Measurements from ENCODE around the gene KRTAP20-1.

The KRTAP20-1 gene, protein sequence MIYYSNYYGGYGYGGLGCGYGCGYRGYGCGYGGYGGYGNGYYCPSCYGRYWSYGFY

GRCh38 chr21:30616125-30616524 lies at the start of gene KRTAP20-1:
Gene KRTAP20-1 (plus strand): TSS chr21:30616425. CDS start chr21:30616455, 30 bp downstream.
- DNase-seq, result no peak

- no peak for DNase-seq
Observed at GRCh38 chr21:30567617-30568016, 48.6 kb upstream of the KRTAP20-1 start.

DNA sequence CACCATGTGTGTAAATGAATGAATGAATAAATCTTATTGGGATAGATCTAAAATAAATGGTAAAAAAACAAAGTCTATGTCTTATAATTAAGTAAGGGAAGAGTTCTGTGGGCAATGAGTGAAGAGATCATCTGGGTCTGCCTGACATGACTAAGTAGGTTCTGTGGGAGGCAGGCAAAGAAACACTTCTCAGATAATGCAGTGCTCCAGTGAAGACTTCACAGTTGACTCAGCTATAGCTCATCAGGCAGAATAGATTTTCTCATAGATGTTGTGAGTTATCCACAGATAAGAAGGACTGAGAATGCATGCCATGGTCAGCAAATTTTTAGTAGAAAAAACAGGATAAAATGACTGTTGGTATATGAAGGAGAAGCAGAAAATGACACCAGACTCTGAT lies 38.5 kb upstream of the KRTAP20-1 start:
- no peak for DNase-seq

GRCh38 chr21:30579346-30579745 lies 36.9 kb upstream of the KRTAP20-1 start:
- no peak for DNase-seq

- no peak for DNase-seq
Observed at GRCh38 chr21:30580132-30580531, 36.1 kb upstream of the KRTAP20-1 start.

DNA sequence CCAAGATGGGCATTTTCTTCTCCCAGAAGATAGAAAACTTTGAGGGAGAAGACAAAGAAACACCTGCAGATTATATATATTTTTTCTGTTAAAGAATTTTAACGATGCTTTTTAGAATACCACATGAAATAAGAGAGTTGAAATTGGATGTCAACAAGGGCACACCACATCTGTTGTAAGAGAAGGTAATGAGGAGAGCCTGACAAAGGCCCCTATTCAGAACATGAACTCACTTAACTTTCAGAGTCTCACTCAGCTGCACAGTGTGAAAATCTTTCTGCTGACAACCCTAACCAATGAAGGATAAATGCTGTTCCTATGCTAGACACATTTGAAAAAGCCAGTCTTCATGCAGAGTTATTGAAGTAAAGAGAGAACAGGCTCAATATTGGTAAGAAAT lies 33.4 kb upstream of the KRTAP20-1 start:
- DNase-seq, result no peak

GRCh38 chr21:30590297-30590696 lies 25.9 kb upstream of the KRTAP20-1 start, which contains the start of gene KRTAP22-2:
Gene KRTAP22-2 (minus strand): TSS chr21:30590397.
- DNase-seq, result no peak

- no peak for DNase-seq
Observed at GRCh38 chr21:30592140-30592539, 24.1 kb upstream of the KRTAP20-1 start, which contains the start of gene KRTAP6-3. Gene KRTAP6-3 (plus strand): TSS chr21:30592440. CDS start chr21:30592446, 6 bp downstream.

DNA sequence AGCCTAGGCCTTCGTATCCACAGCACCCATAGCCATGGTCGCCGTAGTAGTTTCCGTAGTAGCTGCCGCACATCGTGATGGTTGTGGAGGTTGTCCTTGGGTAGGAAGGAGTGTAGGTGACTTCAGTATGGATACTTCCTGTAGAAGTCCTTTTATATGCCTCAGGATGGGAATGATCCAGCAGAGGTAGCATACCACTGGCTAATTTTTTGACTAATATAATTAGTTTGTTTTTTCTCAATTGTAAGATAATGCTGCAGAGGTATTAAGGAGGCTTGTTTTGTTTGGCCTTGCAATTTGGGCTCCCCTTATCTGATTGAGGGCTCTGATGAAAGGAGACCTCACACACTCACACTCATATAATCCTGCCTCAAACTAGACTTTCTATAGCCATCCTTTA lies 17.4 kb upstream of the KRTAP20-1 start, which contains the start of gene KRTAP6-2:
TSS of gene KRTAP6-2 (minus strand) at position 101 of the 400 bp plus-strand sequence. CDS start at position 73, 28 bp downstream.
- DNase-seq, result no peak

DNA sequence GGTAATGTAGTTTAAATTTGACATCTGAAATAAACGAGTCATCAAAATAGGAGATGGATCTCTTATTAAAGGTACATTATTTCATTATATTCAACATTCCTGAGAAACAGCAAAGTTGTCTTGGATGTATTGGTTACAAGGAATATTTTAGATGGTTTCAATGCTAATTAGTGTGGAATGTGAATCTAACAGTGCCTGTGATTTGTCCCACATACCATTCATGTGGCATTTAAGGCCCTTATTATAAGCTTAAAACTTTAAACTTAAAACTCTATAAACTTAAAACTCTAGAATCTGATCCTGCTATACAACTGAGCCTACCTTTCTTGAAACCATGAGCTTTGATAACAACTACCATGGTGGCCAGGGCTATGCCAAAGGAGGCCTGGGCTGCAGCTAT lies 15.4 kb upstream of the KRTAP20-1 start, which contains the start of gene KRTAP22-1:
TSS of gene KRTAP22-1 (plus strand) at position 301 of the 400 bp plus-strand sequence.
- no peak for DNase-seq

DNA sequence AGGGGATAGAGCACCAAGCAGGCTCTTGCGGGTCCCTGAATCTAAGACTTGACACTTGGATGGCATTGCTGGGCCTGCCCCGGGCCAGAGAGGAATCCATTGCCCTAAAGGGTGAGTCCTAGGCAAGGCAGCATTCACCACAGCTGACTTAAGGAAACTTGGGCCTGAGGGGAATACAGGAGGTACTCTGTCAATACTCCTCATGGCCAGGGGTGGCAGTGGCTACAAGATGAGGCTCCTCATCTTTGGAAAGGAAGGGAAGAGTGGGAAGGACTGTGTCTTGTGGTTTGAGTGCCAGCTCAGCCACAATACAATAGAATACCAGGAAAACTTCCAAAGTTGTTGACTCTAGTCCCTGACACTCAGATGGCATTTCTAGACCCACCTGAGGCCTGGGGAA lies 10.3 kb upstream of the KRTAP20-1 start:
- DNase-seq, result no peak

DNA sequence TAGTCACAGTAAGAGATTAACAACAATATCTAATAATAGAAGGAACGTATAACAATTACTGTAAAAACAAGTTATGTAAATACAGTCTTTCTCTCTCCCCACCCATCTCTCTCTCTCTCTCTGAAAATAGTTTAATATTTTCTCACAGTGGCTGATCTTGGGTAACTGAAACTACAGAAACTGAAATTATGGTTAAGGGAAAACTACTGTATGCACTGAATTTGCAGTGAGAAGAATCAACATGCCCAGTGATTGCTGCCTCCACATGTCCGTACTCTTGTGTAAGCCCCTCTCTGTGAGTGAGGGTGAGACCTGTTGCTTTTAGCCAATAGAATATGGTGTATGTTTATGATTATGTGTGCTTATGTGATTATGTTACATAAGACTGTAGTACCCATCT lies 4.1 kb upstream of the KRTAP20-1 start:
- no peak for DNase-seq

DNA sequence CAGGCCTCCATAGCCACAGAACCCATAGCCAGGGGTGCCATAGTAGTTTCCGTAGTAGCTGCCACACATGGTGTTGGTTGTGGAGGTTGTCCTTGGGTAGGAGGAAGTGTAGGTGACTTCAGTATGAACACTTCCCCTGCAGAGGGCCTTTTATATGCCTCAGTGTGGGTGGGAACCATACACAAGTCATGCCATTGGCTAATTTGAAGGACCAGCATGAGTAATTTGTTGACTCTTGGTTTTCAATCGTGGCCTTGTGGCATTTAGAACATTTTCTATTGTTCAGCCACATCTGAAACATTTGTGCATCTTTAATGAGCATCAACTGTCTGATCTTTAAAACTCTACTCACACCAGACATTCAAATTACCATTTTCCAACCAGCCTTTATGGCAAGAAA lies 2.4 kb upstream of the KRTAP20-1 start, which contains the start of gene KRTAP6-1:
TSS of gene KRTAP6-1 (minus strand) at position 95 of the 400 bp plus-strand sequence. CDS start at position 69, 26 bp downstream.
- DNase-seq, result no peak

DNA sequence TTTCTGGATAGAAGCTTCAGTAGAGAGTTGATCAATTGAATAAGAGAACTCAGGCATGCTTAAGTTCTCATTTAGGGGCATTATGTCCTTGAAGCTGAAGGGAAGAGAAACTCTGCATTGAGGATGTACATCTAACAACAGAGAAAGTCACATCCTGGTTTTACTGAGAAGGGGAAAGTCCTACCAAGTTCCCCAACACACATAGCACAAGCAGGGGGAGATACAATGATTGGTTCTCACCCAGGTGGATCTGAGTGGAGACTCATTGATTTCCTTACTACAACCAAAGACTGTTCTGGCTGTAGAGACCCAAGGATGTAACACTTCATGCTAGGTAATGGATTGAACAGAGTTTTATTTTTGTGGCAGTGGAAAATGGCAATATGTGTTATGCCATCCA lies 1.0 kb upstream of the KRTAP20-1 start:
- DNase-seq, result no peak

DNA sequence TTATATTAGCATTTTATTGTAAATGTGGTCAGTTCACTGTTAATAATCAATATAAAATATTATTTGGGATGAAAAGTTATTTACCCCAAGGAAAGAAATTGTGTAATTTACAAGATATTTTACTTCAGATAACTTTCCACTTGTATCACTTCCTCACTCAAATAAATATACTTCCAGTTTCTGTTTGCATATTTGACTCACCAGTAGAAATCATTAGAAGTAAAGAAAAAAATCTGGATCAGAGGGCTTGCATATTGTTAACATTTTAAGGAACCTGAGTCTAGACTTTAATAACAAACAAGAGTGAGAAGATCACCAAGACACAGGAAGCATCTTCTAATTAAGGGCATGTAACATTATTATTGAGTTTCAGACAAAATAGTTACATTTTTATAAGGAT lies 3.9 kb downstream of the KRTAP20-1 start:
- DNase-seq, result no peak

GRCh38 chr21:30620522-30620921 lies 4.3 kb downstream of the KRTAP20-1 start, which contains the start of gene KRTAP20-4:
Gene KRTAP20-4 (plus strand): TSS chr21:30620627.
- no peak for DNase-seq

GRCh38 chr21:30623362-30623761 lies 7.1 kb downstream of the KRTAP20-1 start:
- no peak for DNase-seq

GRCh38 chr21:30625449-30626165 lies 9.4 kb downstream of the KRTAP20-1 start:
- no peak for DNase-seq

GRCh38 chr21:30628109-30628508 lies 11.9 kb downstream of the KRTAP20-1 start:
- DNase-seq, result no peak

DNA sequence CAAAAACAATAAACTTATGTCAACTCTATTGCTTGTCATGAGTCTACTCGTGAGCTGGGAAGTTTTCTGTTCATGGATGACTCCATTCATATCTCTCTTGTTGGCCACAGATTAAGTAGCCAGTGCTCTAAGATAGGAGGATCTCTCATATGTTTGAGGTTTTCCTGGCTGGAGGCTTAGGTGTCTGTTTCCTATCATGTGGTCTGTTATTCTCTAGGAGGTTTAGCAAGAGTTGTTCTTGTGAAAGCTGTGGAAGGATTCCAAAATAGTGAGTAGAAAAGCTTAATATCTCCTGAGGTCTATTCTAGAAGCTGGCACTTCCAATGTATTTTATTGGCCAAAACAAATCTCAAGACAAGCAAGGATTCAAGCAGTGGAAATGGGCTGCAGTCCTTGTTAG lies 13.0 kb downstream of the KRTAP20-1 start:
- no peak for DNase-seq

DNA sequence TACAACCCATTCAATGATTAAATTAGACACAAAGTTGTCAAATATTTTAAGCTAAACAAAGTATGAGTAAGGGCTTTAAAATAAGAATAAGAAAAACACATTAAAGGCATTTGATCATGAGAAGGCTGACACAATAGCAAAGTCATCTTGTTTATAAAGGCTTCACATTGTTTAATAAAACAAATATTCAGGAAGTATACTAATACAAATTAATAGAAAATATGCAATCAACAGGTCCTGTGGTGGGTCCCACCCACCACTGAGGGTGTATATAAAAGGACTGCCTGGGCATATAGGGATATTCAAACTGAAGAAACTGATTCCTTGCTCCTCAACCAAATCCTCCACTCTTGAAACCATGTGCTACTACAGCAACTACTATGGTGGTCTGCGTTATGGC lies 18.7 kb downstream of the KRTAP20-1 start, which contains the start of gene KRTAP20-2:
TSS of gene KRTAP20-2 (plus strand) at position 301 of the 400 bp plus-strand sequence. CDS start at position 359, 58 bp downstream.
- DNase-seq, result no peak

DNA sequence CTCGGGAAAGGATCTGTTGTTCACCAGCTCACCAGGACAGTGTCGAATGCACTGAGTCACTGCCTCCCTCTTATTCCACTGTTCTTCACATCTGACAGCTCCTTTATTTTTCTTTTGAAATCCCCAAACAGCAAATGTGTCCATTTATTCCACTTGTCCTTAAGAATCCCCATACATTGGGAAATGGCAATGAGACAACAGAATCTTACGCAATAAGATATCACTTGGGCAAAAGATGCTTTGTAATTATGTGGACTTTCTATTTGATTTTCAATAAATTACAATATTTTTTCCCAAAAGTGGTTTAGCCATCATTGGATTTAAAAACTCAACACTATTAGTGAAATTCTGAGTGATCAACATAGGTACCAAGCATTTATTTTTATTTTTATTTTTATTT lies 22.5 kb downstream of the KRTAP20-1 start:
- no peak for DNase-seq

- no peak for DNase-seq
Observed at GRCh38 chr21:30642564-30642963, 26.3 kb downstream of the KRTAP20-1 start, which contains the start of gene KRTAP20-3. Gene KRTAP20-3 (plus strand): TSS chr21:30642864.

- DNase-seq, result no peak
Observed at GRCh38 chr21:30646904-30647414, 30.7 kb downstream of the KRTAP20-1 start.
